NCI-H1436 (cell line): Measurements from ENCODE around the gene CDC27.
"Not testable (repeated sequence)": the region's sequence is repeated elsewhere in the genome, so short reads cannot be mapped to it uniquely, and the experiment has no call there.

Experiments
- DNase-seq: peaks from one replicate; lab custom pipeline; 2025; lab: John Stamatoyannopoulos, UW

CDC27 gene

DNA sequence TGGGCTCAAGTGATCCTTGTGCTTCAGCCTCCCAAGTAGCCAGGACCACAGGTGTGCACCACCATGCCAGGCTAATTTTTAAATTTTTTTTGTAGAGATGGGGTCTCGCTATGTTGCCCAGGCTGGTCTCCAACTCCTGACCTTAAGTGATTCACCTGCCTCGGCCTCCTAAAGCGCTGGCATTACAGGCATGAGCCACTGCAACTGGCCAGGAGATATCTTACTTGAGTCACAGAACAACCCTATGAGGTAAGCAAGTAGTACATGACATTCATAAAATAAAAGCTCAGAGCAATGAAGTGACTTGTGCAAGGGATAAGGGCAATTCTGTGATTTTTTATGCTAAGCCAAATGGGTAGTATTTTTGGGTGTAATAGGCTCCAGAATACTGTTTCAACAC is 57.3 kb downstream of the CDC27 start:
- no peak for DNase-seq

DNA sequence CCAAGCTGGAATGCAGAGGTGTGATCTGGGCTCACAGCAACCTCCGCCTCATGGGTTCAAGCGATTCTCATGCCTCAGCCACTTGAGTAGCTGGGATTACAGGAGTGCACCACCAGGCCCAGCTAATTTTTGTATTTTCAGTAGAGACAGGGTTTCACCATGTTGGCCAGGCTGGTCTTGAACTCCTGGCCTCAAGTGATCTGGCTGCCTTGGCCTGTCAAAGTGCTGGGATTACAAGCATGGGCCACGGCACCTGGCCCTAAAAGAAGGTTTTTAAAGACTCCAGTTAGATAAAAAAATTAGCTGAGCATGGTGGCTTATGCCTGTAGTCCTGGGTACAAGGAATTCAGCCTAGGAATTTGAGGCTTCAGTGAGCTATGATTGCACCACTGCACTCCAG is 62.3 kb downstream of the CDC27 start:
- DNase-seq, result not testable (repeated sequence)

DNA sequence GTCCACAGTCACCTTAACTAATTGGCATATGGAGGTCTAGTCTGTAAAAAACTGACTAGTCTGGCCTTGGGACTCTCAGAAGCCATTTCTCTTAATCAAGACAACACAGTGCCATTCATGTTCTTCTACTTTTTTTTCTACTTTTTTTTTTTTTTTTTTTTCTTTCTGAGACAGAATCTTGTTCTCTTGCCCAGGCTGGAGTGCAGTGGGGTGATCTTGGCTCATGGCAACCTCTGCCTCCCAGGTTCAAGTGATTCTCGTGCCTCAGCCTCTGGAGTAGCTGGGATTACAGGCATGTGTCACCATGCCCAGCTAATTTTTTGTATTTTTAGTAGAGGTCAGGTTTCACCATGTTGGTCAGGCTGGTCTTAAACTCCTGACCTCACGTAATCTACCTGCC is 65.8 kb downstream of the CDC27 start:
- not testable (repeated sequence) for DNase-seq

DNA sequence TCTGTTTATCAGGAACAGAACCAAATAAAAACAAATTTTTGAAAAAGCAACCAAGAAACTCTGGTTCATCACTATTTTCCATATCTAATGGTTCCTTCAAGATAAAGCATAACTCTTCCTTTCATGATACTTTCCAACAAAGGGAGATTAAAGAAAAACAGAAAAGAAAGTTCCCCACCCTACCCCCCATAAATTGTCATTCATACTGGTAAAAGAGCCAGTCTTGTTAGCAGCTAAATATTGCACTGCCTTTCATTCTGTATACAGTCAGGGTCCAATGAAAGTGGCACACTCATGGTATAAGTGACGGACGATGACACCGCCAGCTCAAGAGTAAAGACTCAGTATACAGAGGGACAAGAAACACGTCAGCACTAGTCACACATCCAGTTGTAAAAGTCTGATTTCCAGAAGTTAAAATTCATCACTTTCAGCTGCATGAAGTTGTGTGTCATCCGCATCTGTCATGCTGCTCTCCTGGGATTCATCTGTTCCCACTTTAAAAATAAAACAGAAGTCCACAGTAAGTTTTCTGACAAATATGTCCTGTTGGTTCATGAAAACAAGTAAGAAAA is 68.5 kb downstream of the CDC27 start:
- DNase-seq, result no peak

DNA sequence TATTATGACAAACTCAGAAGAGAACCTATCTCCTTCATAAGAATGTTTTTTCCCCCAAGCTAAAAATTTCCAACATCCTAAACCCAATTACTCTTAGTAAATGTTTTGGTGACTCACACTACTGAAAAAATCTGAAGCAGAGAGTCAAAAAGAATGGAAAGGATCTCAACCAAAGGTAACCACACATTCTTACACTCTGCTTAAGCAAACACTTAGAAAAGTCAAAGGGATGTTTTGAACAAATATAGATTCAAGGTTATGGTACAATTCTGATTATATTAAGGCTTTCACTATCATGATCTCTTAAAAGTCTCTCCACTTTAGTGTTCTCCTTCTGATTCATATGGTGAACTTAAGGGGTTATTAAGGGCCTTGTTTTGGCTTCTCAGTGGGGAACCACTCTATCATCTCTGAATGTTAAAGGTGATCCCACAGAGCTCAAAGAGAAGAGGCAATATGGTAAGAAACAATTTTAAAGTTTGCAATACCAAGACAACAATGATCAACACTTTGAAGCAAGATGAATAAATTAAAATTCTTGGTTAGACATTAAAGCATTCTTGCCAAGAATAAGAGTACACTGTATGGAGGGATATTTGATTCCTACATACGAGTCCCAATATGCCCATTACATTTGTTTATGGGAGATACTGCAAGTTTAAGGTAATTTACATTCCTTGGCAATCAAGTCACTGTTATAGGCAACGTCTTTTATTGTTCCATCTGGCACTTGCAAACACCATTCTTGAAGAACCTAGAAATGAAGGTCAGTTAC is 69.2 kb downstream of the CDC27 start:
- no peak for DNase-seq

DNA sequence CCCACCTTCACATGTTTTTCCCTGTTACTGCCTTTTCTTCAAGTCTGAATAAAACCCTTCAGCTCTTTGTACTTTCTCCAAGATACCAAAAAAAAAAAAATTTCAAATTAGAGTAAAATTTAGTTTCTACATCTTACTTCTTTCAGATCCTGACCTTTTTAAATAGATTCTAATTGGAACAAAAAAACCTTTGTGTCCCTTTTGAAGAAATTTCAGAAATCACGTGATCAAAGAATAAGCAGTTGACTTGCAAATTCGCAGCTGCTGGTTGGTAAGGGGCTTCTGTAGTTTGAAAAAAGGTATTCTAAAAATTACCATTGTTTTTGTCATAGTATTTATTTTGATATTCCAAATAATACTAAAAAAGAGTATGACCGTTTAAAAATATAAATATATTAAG is 71.7 kb downstream of the CDC27 start:
- no peak for DNase-seq

DNA sequence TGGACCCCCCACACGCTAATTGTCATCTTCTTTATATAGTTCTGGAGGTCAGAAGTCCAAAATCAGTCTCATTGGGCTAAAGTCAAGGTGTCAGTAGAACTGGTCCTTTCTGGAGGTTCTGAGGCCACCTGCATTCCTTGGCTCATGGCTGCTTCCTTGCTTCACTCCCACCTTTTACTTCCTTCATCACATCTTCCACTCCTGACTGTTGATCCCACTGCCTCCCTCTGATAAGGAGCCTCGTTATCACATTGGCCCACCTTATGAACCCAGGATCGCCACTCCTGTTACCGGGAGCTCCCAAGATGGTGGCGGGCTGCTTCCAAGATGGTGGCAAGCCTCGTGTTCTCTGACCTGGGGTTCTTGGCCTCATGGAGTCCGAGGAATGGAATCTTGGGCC is 83.0 kb downstream of the CDC27 start:
- DNase-seq, result no peak

DNA sequence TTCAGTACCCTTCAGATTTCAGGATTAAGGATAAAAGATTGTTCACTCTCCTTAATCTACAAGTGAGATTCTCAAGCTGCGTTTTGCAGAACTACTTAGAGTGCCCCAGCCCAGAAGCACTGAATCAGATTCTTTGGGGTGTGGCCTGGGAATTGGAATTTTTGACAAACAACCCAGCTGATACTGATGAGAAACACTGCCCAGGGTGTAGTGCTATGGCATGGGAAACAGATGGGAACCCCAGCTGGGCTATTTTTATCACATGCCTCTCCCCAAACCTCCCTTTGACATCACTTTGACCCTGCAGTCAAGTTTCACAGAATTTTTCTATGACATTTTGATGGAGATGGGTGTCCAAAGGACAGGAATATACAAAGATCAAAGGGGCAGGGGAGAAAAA is 83.8 kb downstream of the CDC27 start:
- DNase-seq, result not testable (repeated sequence)

DNA sequence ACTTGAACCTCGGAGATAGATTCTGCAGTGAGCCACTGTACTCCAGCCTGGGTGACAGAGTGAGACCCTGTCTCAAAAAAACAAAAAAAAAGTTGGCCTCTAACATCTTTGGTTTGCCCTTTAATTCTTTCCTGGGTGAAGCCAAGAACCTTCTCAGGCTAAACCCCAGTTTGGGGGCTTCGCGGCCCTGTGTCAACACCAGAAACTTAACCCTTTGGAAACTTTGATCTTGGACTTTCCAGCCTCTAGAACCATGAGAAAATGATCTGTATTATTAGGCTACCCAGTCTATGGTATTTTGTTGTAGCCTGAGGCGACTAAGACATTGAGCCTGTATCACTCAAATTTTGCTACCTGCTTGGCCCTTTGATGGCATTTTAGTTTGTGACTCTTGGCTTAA is 86.2 kb downstream of the CDC27 start:
- DNase-seq, result no peak

DNA sequence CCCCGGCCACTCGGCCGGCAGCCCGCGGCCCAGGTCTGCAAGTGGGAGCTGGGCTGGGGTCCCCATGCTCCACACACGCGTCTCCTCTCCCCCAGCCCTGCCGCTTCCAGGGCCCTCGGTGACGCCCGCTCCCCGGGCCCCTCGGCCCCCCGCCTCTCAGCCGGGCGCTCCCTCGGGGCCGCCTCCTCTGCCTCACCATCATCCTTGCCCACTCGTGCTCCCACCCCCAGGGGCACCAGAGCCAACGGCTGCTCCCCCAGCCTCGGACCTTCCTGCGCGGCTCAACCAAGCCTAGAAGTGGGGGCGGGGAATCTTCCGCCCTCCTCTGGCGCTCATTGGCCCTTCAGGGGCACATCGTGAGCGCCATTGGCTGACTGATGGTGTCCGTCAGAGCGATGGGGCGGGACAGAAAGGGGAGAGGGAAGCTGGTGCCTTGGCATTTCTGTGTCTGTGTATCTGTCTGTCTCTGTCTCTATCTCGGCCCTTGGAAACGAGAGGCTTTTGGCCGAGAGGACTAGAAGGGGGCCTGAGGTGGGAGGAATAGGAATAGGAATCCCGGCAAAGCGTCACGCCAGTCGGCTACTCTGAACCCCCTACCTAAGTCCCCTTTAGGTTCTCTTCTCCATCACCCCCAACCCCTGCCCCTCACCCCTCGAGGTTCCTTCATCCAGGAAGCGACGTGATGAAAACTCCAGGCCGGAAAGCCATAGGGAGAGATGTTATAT is 88.9 kb downstream of the CDC27 start:
- DNase-seq, result peak; percentile 93

DNA sequence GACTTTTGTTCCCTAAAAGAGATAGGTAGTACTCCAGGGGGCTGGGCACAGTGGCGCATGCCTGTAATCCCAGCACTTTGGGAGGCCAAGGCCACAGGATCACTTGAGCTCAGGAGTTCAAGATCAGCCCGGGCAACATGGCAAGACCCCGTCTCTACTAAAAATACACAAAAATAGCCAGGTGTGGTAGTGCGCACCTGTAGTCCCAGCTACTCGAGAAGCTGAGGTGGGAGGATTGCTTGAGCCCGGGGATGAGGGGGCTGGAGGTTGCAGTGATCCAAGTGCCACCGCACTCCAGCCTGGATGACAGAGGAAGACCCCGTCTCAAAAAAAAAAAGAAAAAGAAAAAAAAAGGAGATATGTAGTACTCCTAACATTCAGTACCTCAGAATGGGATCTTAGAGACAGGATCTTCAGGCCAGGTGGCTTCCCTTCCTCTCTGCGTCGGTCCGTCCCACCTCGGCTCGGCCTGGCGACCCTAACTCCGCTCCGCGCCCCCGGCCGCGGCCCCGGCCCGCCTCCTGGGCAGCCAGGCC is 89.6 kb downstream of the CDC27 start:
- DNase-seq, result no peak

DNA sequence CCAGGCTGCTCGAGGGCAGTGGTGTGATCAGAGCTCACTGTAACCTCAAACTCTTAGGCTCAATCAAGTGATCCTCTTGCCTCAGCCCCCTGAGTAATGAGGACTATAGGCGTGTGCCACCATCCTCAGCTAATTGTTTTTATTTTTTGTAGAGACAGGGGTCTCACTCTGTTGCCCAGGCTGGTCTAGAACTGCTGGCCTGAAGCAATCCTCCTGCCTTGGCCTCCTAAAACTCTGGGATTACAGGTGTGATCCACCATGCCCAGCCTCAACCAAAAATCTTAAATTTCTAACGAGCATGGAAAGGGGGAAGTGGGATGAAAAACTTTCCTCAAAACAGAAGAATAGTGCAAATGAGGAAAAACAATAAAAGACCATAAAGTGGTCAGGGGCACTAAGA is 92.8 kb downstream of the CDC27 start:
- no peak for DNase-seq

DNA sequence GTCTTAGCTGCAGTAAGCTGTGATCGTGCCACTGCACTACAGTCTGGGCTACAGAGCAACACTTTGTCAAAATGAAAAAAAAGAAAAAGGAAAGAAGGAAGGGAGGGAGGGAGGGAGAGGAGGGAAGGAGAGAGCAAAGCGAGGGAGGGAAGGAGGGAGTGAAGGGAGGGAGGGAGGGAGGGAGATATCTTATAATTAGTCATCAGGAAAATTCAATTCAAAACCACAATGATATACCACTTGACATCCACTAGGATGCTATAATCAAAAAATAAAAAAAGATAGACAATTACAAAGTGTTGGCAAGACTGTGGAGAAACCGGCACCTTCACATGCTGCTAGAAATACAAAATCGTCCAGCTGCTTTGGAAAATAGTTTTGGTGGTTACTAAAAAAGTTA is 93.8 kb downstream of the CDC27 start:
- DNase-seq, result no peak

DNA sequence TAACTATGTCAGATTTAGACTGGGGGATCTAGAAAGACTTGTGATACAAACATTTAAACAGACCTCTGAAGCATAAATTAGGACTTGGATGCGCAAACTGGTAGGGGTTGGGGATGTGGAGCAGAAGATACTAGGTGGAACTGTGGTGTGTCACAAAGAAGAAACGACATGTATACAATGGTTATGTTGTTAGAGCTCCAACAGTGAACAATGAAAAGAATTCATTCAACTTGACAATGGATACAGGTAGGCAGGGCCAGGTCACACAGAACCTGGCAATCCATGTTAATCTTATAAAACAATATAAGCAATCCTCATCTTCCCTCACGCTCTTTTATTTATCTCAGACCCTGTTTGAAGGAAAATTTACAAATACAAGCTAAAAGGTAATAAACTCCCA is 102.0 kb downstream of the CDC27 start:
- DNase-seq, result no peak

DNA sequence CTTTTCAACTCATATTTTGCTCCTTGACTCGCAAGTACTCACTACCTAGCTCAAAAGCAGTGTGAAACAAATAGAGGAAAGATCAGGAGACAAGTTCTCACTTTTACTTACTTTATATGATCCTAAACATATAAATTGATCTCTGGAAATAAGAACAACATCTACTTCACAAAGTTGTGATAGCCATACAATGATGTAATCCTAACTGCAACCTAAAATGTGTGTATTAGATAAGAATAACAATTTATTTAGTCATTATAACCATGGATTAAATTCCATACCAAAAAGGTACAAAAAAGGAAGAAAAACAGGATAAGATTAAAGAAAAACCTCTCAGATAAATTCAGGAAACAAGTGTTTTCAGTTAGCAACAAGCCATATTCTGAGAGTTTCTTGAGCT is 103.4 kb downstream of the CDC27 start:
- no peak for DNase-seq

DNA sequence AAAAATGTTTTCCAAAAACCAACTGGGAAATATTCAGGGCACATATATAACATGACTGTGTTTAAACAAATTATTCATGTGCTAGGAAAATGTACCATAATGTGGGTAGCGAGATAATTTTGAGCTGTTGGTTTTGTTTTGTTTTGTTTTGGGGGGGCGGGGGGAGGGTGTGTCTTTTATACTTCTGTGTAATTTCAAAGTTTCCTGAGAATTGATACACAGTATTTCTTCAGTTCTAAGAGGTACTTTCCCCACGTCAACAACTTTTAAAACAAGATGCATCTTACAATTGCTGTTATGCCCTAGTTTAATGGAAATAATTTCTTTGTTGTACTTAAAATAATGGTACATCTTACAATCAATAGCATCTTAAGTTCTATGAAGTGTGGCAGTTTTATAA is 110.3 kb downstream of the CDC27 start:
- no peak for DNase-seq

DNA sequence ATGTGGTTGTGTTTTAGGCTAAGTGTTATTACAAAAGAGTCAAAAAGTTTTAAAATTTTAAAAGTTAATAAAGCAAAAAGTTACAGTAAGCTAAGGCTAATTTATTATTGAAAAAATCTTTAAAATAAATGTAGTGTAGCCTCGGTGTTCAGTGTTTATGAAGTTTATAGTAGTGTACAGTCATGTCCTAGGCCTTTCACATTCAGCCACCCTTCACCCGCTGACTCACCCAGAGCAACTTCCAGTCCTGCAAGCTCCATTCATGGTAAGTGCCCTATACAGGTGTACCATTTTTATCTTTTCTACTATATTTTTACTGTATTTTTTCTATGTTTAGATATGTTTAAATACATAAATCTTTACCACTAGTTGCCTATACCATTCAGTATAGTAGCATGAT is 111.5 kb downstream of the CDC27 start:
- no peak for DNase-seq

DNA sequence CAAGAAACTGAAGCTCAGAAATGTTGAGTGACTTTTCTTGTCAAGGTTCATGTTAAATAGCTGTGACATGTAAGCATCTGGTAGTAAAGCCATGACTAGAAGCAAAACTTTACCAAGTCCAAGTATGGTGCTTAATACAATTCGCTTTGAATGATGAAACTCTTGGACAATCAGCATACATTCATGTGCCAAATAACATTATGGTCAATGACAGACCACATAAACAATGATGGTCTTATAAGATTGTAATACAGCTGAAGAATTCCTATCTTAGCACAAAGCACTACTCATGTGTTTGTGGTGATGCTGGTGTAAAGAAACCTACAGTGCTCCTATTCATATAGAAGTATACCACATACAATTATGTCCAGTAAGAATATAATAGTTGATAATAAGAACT is 112.9 kb downstream of the CDC27 start:
- DNase-seq, result no peak

DNA sequence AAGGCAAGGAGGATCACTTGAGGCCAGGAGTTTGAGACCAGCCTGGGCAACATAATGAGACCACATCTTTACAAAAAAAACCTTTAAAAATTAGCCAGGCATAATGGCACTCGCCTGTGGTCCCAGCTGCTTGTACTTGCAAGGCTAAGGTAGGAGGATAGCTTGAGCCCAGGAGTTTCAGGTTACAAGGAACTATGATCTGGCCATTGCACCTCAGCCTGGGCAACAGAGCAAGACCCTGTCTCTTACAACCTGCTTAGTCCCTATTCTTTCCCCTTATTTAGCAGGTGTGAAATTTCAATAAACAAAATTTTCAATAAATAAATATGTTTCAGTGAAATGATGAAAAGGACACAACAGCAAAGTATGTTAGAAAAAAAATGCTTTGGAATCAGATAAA is 114.7 kb downstream of the CDC27 start:
- DNase-seq, result not testable (repeated sequence)

DNA sequence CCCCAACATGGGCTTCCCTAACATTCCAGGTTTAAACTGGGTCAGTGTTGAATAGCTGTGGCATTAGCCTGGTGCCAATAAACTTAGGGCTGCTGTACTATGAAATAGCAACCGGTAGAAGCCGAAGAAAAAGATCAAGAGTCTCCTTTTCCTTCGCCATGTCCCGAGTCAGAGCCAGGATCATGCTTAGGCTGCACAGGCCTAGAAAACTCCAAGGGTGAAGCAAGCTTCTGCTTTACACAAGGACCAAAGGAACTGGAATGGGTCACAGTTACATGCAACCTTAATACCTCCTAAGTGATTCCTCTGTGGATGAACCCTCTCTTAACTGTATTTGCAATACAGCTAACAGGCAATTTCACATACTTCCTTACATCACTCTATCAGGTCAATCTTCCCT is 115.5 kb downstream of the CDC27 start:
- DNase-seq, result not testable (repeated sequence)

DNA sequence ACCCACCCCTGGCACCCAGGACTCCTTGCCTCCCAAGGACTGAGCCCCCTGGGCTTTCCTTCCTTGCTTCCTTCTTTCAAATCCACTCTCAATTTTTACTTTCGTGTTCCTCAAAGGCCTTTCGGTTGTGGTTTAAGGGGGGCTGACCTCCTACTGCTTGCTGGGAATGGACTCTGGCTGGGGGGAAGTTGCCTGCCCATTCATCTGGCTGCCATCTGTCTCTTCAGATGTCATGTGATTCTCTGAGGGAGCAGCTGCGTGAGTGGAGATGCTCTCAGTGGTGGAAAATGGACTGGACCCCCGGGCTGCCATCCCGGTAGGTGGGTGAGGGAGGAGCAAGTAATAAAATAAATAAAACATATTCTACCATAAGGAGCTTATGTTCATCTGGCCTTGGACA is 116.2 kb downstream of the CDC27 start:
- DNase-seq, result no peak

DNA sequence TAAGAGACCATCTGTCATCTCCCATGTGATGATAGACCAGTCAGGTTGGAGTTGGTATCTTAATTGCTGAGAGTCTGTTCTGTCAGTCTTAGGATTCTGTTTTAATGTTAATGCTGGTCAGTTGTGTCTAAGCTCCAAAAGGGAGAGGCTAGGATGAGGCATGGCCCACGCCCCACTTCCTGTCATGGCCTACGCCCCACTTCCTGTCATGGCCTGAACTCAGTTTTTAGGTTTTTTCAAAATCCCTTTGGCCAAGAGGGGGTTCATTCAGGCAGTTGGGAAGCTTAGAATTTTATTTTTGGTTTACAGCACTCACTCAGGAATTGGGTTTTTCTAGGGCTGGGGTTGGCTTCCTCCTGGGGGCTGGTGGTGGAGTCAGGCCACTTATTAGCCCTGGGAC is 117.9 kb downstream of the CDC27 start:
- DNase-seq, result not testable (repeated sequence)

DNA sequence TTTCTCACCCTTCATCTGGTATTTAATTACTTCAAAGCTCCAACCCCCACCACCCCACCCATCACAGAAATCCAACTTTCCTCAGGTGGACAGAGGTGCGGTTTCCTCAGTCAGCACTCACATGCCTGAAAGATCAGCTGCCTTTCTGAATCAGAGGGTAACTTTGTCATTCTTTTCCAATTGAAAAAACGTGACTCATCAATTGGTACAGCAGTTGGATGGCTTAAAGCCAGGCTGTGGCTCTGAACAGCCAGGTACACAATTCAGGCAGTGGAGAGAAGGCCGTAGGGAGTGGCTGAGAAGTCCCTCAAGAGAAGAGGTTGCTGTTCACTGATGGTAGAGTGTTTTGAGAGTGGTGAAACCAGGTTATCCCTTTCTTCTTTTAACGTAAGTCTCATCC is 118.8 kb downstream of the CDC27 start:
- not testable (repeated sequence) for DNase-seq
